A673 (cell line): ENCODE results near the gene CRB1. TPM values are rescaled to one million over a fixed set of nuclear protein-coding genes. Genes with fewer than 3 reads are reported as not detected.

Experiments
- BruUV-seq: library from RNA; stranded (reverse); fragments of 400-500 nt; replicated peaks from 2 replicates; lab custom pipeline; 2021; lab: Mats Ljungman, UMichigan
- CTCF ChIA-PET: fragments of 300-600 bp; sonication (Branson Sonifier 250); formaldehyde crosslinking; loops from one replicate; lab custom pipeline; 2022; ENCODE audit warnings: antibody characterized with exemption; lab: Charles Lee
- POLR2A ChIA-PET: fragments of 300-600 bp; sonication (Branson Sonifier 250); formaldehyde crosslinking; loops from one replicate; lab custom pipeline; 2022; ENCODE audit warnings: antibody characterized with exemption; ENCODE audit not compliant: low non-redundant PET; lab: Charles Lee
- DNase-seq: peaks from one replicate; pipeline ENCODE4 v3.0.0-alpha.2; 2015; ENCODE audit warnings: low spot score
- H3K27ac ChIP-seq: fragments of 200-600 bp; sonication (generic); 2 replicates; pipeline ENCODE4 v1.5.1; 2016; ENCODE audit warnings: mixed run types, low read depth, mild to moderate bottlenecking, mixed read lengths, antibody characterized with exemption, low read length; ENCODE audit not compliant: poor library complexity, severe bottlenecking
- H3K27me3 ChIP-seq: fragments of 200-600 bp; sonication (generic); replicated peaks from 2 replicates; pipeline ENCODE4 v1.6.1; 2017; ENCODE audit warnings: mixed run types, low read depth, mild to moderate bottlenecking, mixed read lengths, antibody characterized with exemption, low read length; ENCODE audit not compliant: insufficient read depth, poor library complexity
- H3K36me3 ChIP-seq: fragments of 200-600 bp; sonication (generic); 2 replicates; pipeline ENCODE4 v1.6.1; 2016; ENCODE audit warnings: mixed run types, mild to moderate bottlenecking, mixed read lengths, antibody characterized with exemption, low read length; ENCODE audit not compliant: insufficient read depth, poor library complexity, severe bottlenecking
- H3K4me1 ChIP-seq: fragments of 200-600 bp; sonication (generic); 2 replicates; pipeline ENCODE4 v1.6.1; 2017; ENCODE audit warnings: mixed run types, mild to moderate bottlenecking, mixed read lengths, antibody characterized with exemption, low read length; ENCODE audit not compliant: insufficient read depth, poor library complexity, severe bottlenecking
- H3K4me3 ChIP-seq: fragments of 200-600 bp; sonication (generic); 2 replicates; pipeline ENCODE4 v1.5.1; 2016; ENCODE audit warnings: low read depth, mixed run types, mild to moderate bottlenecking, mixed read lengths, low read length; ENCODE audit not compliant: poor library complexity, severe bottlenecking
- H3K9me3 ChIP-seq: fragments of 200-600 bp; sonication (generic); 2 replicates; pipeline ENCODE4 v1.6.1; 2016; ENCODE audit warnings: mixed run types, low read depth, mild to moderate bottlenecking, mixed read lengths, antibody characterized with exemption, low read length; ENCODE audit not compliant: poor library complexity, severe bottlenecking
- CTCF ChIP-seq: fragments of 300-800, 200-600 bp; sonication (generic); conservative IDR thresholded peaks from 2 replicates; pipeline ENCODE4 v1.5.1; 2017; ENCODE audit warnings: low read depth, mild to moderate bottlenecking, antibody characterized with exemption, low read length, moderate library complexity, mixed read lengths
- EZH2 ChIP-seq: fragments of 200-600 bp; sonication (generic); IDR thresholded peaks from 2 replicates; pipeline ENCODE4 v1.6.1; 2017; ENCODE audit warnings: borderline replicate concordance, low read depth, mild to moderate bottlenecking, mixed read lengths, antibody characterized with exemption, low read length; ENCODE audit not compliant: poor library complexity, severe bottlenecking
- intact Hi-C: fragments of 100-400 bp; cut with micrococcal nuclease; formaldehyde crosslinking; loops from one replicate; pipeline ENCODE4 v1.10.0; 2022; ENCODE audit not compliant: unreplicated experiment
- total RNA-seq: library from RNA; stranded (reverse); gene quantifications from 2 replicates; pipeline ENCODE4 v1.2.3, GENCODE V29; 2021

Gene CRB1
- total RNA-seq, 1 experiment from 2014 or later = not detected

- DNase-seq = no peak
- POLR2A ChIA-PET = no interaction called here
- BruUV-seq = no TSS peak
- Histone ChIP-seq H3K36me3 (no peaks in the 10 kb centered on the region), H3K4me1 (no peaks in the 10 kb centered on the region), H3K4me3 (no peak overlapping the region), H3K27me3 (no peaks in the 10 kb centered on the region), H3K27ac (no peak overlapping the region), H3K9me3 (no peaks in the 10 kb centered on the region)
- intact Hi-C loops = loop anchor here (5.0 kb wide), 2 partner anchors 115 to 135 kb away; no protein-coding TSS in a partner anchor
- CTCF ChIA-PET = no interaction called here
- no peak for TF ChIP-seq CTCF
- no peak for TF ChIP-seq EZH2
Observed at GRCh38 chr1:197222780-197223179, 45.3 kb upstream of the CRB1 start.

GRCh38 chr1:197224160-197224559, 43.9 kb upstream of the CRB1 start:
- ChIA-PET POLR2A (no interaction called here), CTCF (interaction anchor here (0.9 to 1.4 kb wide), 2 partner anchors 112 to 133 kb away, joined by 5 to 6 read pairs; no protein-coding TSS in a partner anchor)
- Histone ChIP-seq H3K27me3 (no peaks in the 10 kb centered on the region), H3K36me3 (no peaks in the 10 kb centered on the region), H3K4me3 (no peak overlapping the region), H3K9me3 (no peaks in the 10 kb centered on the region), H3K27ac (no peak overlapping the region), H3K4me1 (no peaks in the 10 kb centered on the region)
- peak; percentile 37 for DNase-seq
- TF ChIP-seq CTCF (peak; percentile 44; the same call in 1 of the 2 replicates), EZH2 (no peak)
- intact Hi-C loops = loop anchor here (5.0 kb wide), 2 partner anchors 113 to 133 kb away; no protein-coding TSS in a partner anchor
- no TSS peak for BruUV-seq

GRCh38 chr1:197225611-197226010, 42.4 kb upstream of the CRB1 start:
- Histone ChIP-seq H3K27me3 (no peaks in the 10 kb centered on the region), H3K4me1 (no peaks in the 10 kb centered on the region), H3K9me3 (no peaks in the 10 kb centered on the region), H3K36me3 (no peaks in the 10 kb centered on the region), H3K4me3 (no peak overlapping the region), H3K27ac (no peak overlapping the region)
- no TSS peak for BruUV-seq
- TF ChIP-seq CTCF (no peak), EZH2 (no peak)
- DNase-seq = no peak
- intact Hi-C loops = loop anchor here (5.0 kb wide), 1 partner anchor 102 kb away; no protein-coding TSS in a partner anchor
- POLR2A ChIA-PET = no interaction called here
- CTCF ChIA-PET = no interaction called here
